ENCODE data around the gene BANK1. TPM values are rescaled to one million over a fixed set of nuclear protein-coding genes. Genes with fewer than 3 reads are reported as not detected.

BANK1 gene
- 1 to 10 TPM in 2 of 4 donors, under 1 TPM in 2; 0.27 to 3.0 (median 1.1) TPM for polyA plus RNA-seq
- long read RNA-seq, donor 1, result 0 reads
- long read RNA-seq, donor 2, result 0 reads
- long read RNA-seq, donor 3, result 0 reads
- long read RNA-seq, donor 4, result 0 reads
- long read RNA-seq, donor 5, result 0 reads
- long read RNA-seq, donor 6, result 0 reads
- long read RNA-seq, donor 7, result 0 reads
- long read RNA-seq, donor 8, result 0 reads
- long read RNA-seq, donor 9, result 0 reads
- long read RNA-seq, donor 10, result 0 reads

- Histone ChIP-seq H3K9me3 (ENCODE audit: control insufficient read depth in 2 of 2, insufficient read depth in 1 of 2, low read depth in 1 of 2, low read length in 1 of 2) (peaks cover 0 to 4% of the 10 kb centered on the region in 2 donors), H3K4me1 (ENCODE audit: control insufficient read depth in 3 of 3, insufficient read depth in 2 of 3, low read depth in 1 of 3, low read length in 2 of 3) (peaks cover 0 to 4% (median 3%) of the 10 kb centered on the region in 3 donors), H3K27me3 (ENCODE audit: control insufficient read depth in 3 of 3, insufficient read depth in 3 of 3, low read length in 3 of 3) (peaks cover 0 to 9% (median 0%) of the 10 kb centered on the region in 3 donors), H3K27ac (ENCODE audit: low read depth in 1 of 3, low read length in 2 of 3) (peak within 1 kb of the TSS; percentile 6 to 59 (median 11)), H3K4me3 (ENCODE audit: low read depth in 1 of 3, low read length in 3 of 3) (peak within 1 kb of the TSS; percentile 43 to 70 (median 64)), H3K36me3 (ENCODE audit: control insufficient read depth in 3 of 3, insufficient read depth in 2 of 3, low read depth in 1 of 3, low read length in 3 of 3) (no peaks in the 10 kb centered on the region)
- DNase-seq (peak; percentile 55 to 60), FAIRE-seq (no peak)
- 3 to 5% (median 4%) methylated on average over 37 to 44 of the region's 44 CpGs for WGBS, 3 donors
These were observed at the start of gene BANK1 for GRCh38 chr4:101790521-101791181. BANK1 (plus strand) TSS chr4:101790730; CDS start chr4:101790881, 151 bp downstream.

- Histone ChIP-seq H3K27me3 (ENCODE audit: control insufficient read depth in 3 of 3, insufficient read depth in 3 of 3, low read length in 3 of 3) (no peaks in the 10 kb centered on the region), H3K4me1 (ENCODE audit: control insufficient read depth in 3 of 3, insufficient read depth in 2 of 3, low read depth in 1 of 3, low read length in 2 of 3) (no peaks in the 10 kb centered on the region), H3K4me3 (ENCODE audit: low read depth in 1 of 3, low read length in 3 of 3) (no peak overlapping the region), H3K27ac (ENCODE audit: low read depth in 1 of 3, low read length in 2 of 3) (no peak overlapping the region), H3K36me3 (ENCODE audit: control insufficient read depth in 3 of 3, insufficient read depth in 2 of 3, low read depth in 1 of 3, low read length in 3 of 3) (no peaks in the 10 kb centered on the region), H3K9me3 (ENCODE audit: control insufficient read depth in 2 of 2, insufficient read depth in 1 of 2, low read depth in 1 of 2, low read length in 1 of 2) (no peaks in the 10 kb centered on the region)
- no peak for FAIRE-seq
- 64 to 73% (median 70%) methylated on average over 2 of the region's 2 CpGs for WGBS, 3 donors
- DNase-seq, result no peak
These were observed 36.8 kb upstream of the BANK1 start for GRCh38 chr4:101753721-101754120.

- no peaks in the 10 kb centered on the region for H3K9me3 ChIP-seq (ENCODE audit: control insufficient read depth in 2 of 2, insufficient read depth in 1 of 2, low read depth in 1 of 2, low read length in 1 of 2)
- DNase-seq, result no peak
- H3K27me3 ChIP-seq (ENCODE audit: control insufficient read depth in 3 of 3, insufficient read depth in 3 of 3, low read length in 3 of 3), result no peaks in the 10 kb centered on the region
- H3K4me1 ChIP-seq (ENCODE audit: control insufficient read depth in 3 of 3, insufficient read depth in 2 of 3, low read depth in 1 of 3, low read length in 2 of 3), result no peaks in the 10 kb centered on the region
- no peak overlapping the region for H3K4me3 ChIP-seq (ENCODE audit: low read depth in 1 of 3, low read length in 3 of 3)
- no peak overlapping the region for H3K27ac ChIP-seq (ENCODE audit: low read depth in 1 of 3, low read length in 2 of 3)
- FAIRE-seq, result no peak
- 43 to 55% (median 44%) methylated on average over 2 of the region's 2 CpGs for WGBS, 3 donors
- no peaks in the 10 kb centered on the region for H3K36me3 ChIP-seq (ENCODE audit: control insufficient read depth in 3 of 3, insufficient read depth in 2 of 3, low read depth in 1 of 3, low read length in 3 of 3)
These were observed 34.3 kb upstream of the BANK1 start for GRCh38 chr4:101756181-101756580.

- no peak overlapping the region for H3K4me3 ChIP-seq (ENCODE audit: low read depth in 1 of 3, low read length in 3 of 3)
- 14 to 30% (median 19%) methylated on average over 1 of the region's 1 CpG for whole genome bisulfite sequencing, 3 donors
- DNase-seq (peak in 1 of 2 donors; percentile 84), FAIRE-seq (no peak)
- no peaks in the 10 kb centered on the region for H3K4me1 ChIP-seq (ENCODE audit: control insufficient read depth in 3 of 3, insufficient read depth in 2 of 3, low read depth in 1 of 3, low read length in 2 of 3)
- no peak overlapping the region for H3K27ac ChIP-seq (ENCODE audit: low read depth in 1 of 3, low read length in 2 of 3)
- H3K36me3 ChIP-seq (ENCODE audit: control insufficient read depth in 3 of 3, insufficient read depth in 2 of 3, low read depth in 1 of 3, low read length in 3 of 3), result no peaks in the 10 kb centered on the region
- H3K27me3 ChIP-seq (ENCODE audit: control insufficient read depth in 3 of 3, insufficient read depth in 3 of 3, low read length in 3 of 3), result no peaks in the 10 kb centered on the region
- no peaks in the 10 kb centered on the region for H3K9me3 ChIP-seq (ENCODE audit: control insufficient read depth in 2 of 2, insufficient read depth in 1 of 2, low read depth in 1 of 2, low read length in 1 of 2)
These were observed 29.1 kb upstream of the BANK1 start for GRCh38 chr4:101761405-101761804.

- FAIRE-seq (no peak), DNase-seq (no peak)
- Histone ChIP-seq H3K27me3 (ENCODE audit: control insufficient read depth in 3 of 3, insufficient read depth in 3 of 3, low read length in 3 of 3) (no peaks in the 10 kb centered on the region), H3K4me3 (ENCODE audit: low read depth in 1 of 3, low read length in 3 of 3) (no peak overlapping the region), H3K36me3 (ENCODE audit: control insufficient read depth in 3 of 3, insufficient read depth in 2 of 3, low read depth in 1 of 3, low read length in 3 of 3) (no peaks in the 10 kb centered on the region), H3K9me3 (ENCODE audit: control insufficient read depth in 2 of 2, insufficient read depth in 1 of 2, low read depth in 1 of 2, low read length in 1 of 2) (no peaks in the 10 kb centered on the region), H3K4me1 (ENCODE audit: control insufficient read depth in 3 of 3, insufficient read depth in 2 of 3, low read depth in 1 of 3, low read length in 2 of 3) (no peaks in the 10 kb centered on the region), H3K27ac (ENCODE audit: low read depth in 1 of 3, low read length in 2 of 3) (no peak overlapping the region)
- 73 to 92% (median 90%) methylated on average over 2 of the region's 2 CpGs for WGBS, 3 donors
These were observed 28.5 kb upstream of the BANK1 start for GRCh38 chr4:101762025-101762424.

- H3K27ac ChIP-seq (ENCODE audit: low read depth in 1 of 3, low read length in 2 of 3), result no peak overlapping the region
- 24 to 59% (median 48%) methylated on average over 2 of the region's 2 CpGs for WGBS, 3 donors
These were observed 28.0 kb upstream of the BANK1 start for GRCh38 chr4:101762534-101762933.

GRCh38 chr4:101763576-101763975, 27.0 kb upstream of the BANK1 start:
- 89 to 100% (median 91%) methylated on average over 1 of the region's 1 CpG for WGBS, 3 donors
- Histone ChIP-seq H3K27me3 (ENCODE audit: control insufficient read depth in 3 of 3, insufficient read depth in 3 of 3, low read length in 3 of 3) (no peaks in the 10 kb centered on the region), H3K36me3 (ENCODE audit: control insufficient read depth in 3 of 3, insufficient read depth in 2 of 3, low read depth in 1 of 3, low read length in 3 of 3) (no peaks in the 10 kb centered on the region), H3K4me3 (ENCODE audit: low read depth in 1 of 3, low read length in 3 of 3) (no peak overlapping the region), H3K9me3 (ENCODE audit: control insufficient read depth in 2 of 2, insufficient read depth in 1 of 2, low read depth in 1 of 2, low read length in 1 of 2) (no peaks in the 10 kb centered on the region), H3K27ac (ENCODE audit: low read depth in 1 of 3, low read length in 2 of 3) (no peak overlapping the region), H3K4me1 (ENCODE audit: control insufficient read depth in 3 of 3, insufficient read depth in 2 of 3, low read depth in 1 of 3, low read length in 2 of 3) (no peaks in the 10 kb centered on the region)
- no peak for DNase-seq
- no peak for FAIRE-seq

More at GRCh38 chr4:101762534-101762933, 28.0 kb upstream of the BANK1 start:
- no peaks in the 10 kb centered on the region for H3K4me1 ChIP-seq (ENCODE audit: control insufficient read depth in 3 of 3, insufficient read depth in 2 of 3, low read depth in 1 of 3, low read length in 2 of 3)
- H3K4me3 ChIP-seq (ENCODE audit: low read depth in 1 of 3, low read length in 3 of 3), result no peak overlapping the region
- H3K36me3 ChIP-seq (ENCODE audit: control insufficient read depth in 3 of 3, insufficient read depth in 2 of 3, low read depth in 1 of 3, low read length in 3 of 3), result no peaks in the 10 kb centered on the region
- H3K27me3 ChIP-seq (ENCODE audit: control insufficient read depth in 3 of 3, insufficient read depth in 3 of 3, low read length in 3 of 3), result no peaks in the 10 kb centered on the region
- no peak for DNase-seq
- no peak for FAIRE-seq
- no peaks in the 10 kb centered on the region for H3K9me3 ChIP-seq (ENCODE audit: control insufficient read depth in 2 of 2, insufficient read depth in 1 of 2, low read depth in 1 of 2, low read length in 1 of 2)

GRCh38 chr4:101774807-101775206, 15.7 kb upstream of the BANK1 start:
- Histone ChIP-seq H3K4me1 (ENCODE audit: control insufficient read depth in 3 of 3, insufficient read depth in 2 of 3, low read depth in 1 of 3, low read length in 2 of 3) (no peaks in the 10 kb centered on the region), H3K27me3 (ENCODE audit: control insufficient read depth in 3 of 3, insufficient read depth in 3 of 3, low read length in 3 of 3) (no peaks in the 10 kb centered on the region), H3K9me3 (ENCODE audit: control insufficient read depth in 2 of 2, insufficient read depth in 1 of 2, low read depth in 1 of 2, low read length in 1 of 2) (peaks cover 0 to 9% of the 10 kb centered on the region in 2 donors), H3K36me3 (ENCODE audit: control insufficient read depth in 3 of 3, insufficient read depth in 2 of 3, low read depth in 1 of 3, low read length in 3 of 3) (no peaks in the 10 kb centered on the region), H3K4me3 (ENCODE audit: low read depth in 1 of 3, low read length in 3 of 3) (no peak overlapping the region), H3K27ac (ENCODE audit: low read depth in 1 of 3, low read length in 2 of 3) (no peak overlapping the region)
- WGBS, 3 donors, result 21 to 48% (median 28%) methylated on average over 1 of the region's 1 CpG
- FAIRE-seq (no peak), DNase-seq (peak; percentile 57 to 83)
